Endothelial cell of hepatic sinusoid (primary cell): Measurements from ENCODE around the gene IFIT1.
"Not testable (repeated sequence)": the region's sequence is repeated elsewhere in the genome, so short reads cannot be mapped to it uniquely, and the experiment has no call there.

Experiments used
- in situ Hi-C: cut with HindIII; loops from 2 replicates; pipeline ENCODE4 v1.10.0; 2017; ENCODE audit warnings: low sequenced_read_pairs

The IFIT1 gene

GRCh38 chr10:89425000-89425399 is 32.6 kb downstream of the IFIT1 start:
- in situ Hi-C loops, result loop anchor here (25.0 kb wide), 1 partner anchor 1162 kb away; no protein-coding TSS in a partner anchor

DNA sequence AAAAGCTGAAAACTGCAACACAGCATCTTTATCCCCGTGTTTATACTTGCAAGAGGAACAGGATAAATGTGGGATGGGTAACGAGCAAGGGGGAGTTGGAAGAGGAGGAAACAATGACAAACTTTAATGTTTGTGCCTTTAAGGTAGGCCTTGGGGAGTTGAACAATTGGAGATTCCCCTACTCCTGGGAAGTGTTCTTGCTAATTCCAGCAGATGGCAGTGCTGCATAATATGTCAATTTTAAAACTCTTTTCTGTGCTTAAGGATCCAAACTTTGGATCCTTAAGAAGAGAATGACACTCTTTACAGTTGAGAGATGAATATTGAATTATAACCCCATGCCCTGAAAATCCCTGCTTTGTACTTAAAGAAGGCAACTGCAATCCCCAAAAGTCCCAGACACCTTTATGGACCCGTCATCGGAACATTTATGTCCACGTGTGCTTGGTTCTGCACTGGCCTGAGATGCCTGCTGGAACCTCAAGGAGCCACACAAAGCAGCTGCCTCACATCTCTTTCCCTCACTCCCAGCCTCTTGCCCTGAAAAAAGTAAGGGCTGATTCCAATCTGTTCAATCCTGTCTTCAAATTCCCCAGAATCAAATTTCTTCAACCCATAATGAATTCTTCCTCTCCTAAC is 33.9 kb downstream of the IFIT1 start:
- in situ Hi-C loops, result no loop called here

DNA sequence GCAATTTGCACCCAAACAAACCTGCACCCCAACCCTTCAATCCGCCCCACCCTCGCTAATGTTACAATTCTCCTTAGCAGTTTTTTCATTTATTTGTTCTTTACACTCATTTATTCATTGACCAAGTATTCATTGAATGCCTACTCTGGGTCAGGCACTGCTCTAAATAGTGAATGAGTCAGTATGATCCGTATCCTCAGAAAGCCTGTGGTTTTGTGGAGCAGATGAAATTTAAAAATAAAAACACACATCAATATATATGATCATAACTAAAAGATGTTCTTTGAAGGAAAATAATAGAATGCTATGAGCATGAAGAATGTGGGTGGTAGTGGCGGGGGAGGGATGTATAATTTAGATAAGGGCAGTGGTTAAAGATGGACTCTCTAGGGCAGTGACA is 35.2 kb downstream of the IFIT1 start:
- in situ Hi-C loops, result no loop called here

DNA sequence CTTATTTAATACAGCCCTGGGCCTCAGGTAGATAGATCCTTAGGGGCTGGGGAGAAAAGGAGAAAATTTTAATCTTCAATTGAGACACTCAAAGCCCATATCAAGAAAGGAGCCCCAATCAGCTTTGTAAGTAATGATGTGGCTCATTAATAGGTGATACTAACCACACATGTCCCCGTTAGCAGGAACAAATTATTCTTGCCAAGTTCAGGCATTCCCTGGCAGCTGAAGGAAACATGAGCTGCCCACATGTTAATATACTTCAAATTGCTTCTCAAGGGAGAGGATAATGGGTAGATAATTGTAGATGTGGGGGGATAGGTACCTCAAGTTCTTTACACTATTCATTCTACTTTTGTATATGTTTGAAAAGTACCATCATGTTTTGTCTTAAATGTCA is 36.5 kb downstream of the IFIT1 start:
- in situ Hi-C loops, result no loop called here

GRCh38 chr10:89431977-89432376 is 39.6 kb downstream of the IFIT1 start:
- in situ Hi-C loops, result no loop called here

DNA sequence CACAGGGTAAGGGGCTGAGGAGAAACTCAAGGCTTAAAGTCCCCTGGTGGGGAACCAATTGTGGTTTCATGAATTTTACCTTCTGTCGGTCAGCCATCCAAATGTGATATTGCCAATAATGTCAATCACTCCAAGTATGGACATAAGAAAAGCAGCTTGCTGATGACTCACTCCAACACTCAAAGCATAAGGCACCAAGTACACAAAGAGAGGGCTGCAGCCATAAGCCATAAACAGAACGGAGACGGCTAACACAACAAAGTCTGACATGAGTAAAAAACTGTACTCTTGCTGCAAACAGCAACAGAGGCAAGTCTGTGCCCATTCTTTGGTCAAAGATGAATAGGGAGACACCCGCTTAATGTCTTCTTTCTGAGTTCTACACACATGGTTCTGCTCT is 46.1 kb downstream of the IFIT1 start:
- in situ Hi-C loops, result no loop called here

DNA sequence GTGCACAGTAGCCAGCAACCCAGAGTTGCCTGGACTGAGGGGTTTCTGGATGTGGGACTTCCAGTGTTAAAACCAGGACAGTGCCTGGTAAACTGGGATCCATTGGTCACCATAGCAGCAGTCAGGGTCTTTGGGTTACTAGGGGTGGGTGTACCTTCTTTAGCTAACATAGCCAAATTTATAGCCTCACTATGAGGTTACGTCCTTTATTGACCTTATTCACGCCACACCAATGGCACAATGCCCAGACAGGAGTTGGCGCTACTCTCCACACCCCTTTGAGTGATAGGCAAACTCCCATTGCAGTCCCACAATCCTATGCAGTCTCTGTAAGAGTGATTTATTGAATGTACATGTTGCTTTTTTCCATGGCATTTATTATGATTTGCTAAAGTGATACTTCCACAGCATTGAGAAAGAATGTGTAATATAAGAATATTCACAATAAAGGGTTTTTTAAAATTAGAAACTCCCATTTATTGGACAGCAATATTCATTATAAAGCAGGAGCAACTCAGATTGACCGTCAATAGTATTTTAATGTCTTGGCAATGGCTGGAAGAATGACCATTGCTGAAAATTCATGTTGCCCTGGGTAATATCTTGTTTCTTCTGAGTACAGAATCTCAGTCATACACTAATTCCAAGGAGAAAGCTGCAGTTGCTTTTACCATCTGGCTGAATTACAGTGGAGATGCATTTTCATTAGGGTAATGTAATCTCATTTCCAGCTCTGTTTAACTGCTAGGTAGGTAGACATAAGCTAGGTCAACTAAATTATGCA is 48.0 kb downstream of the IFIT1 start:
- in situ Hi-C loops, result no loop called here

- in situ Hi-C loops, result no loop called here
Measured at GRCh38 chr10:89442289-89442688, 49.9 kb downstream of the IFIT1 start.

GRCh38 chr10:89444819-89445218 is 52.4 kb downstream of the IFIT1 start:
- in situ Hi-C loops, result not testable (repeated sequence)

- in situ Hi-C loops, result no loop called here
Measured at GRCh38 chr10:89450901-89451300, 58.5 kb downstream of the IFIT1 start.

- in situ Hi-C loops, result no loop called here
Measured at GRCh38 chr10:89452193-89452592, 59.8 kb downstream of the IFIT1 start.

GRCh38 chr10:89454561-89455347 is 62.3 kb downstream of the IFIT1 start:
- in situ Hi-C loops, result no loop called here
